Stimulated activated CD8-positive, alpha-beta memory T cell treated with anti-CD3 and anti-CD28 coated beads, Interleukin-12 subunit alpha, Interleukin-12 subunit beta, amount 100 ng/mL, for 4 hours (primary cell): ENCODE measurements around the gene SPATA18.
"Not testable (repeated sequence)": the region's sequence is repeated elsewhere in the genome, so short reads cannot be mapped to it uniquely, and the experiment has no call there.

Experiments
- DNase-seq: peaks from one replicate; pipeline ENCODE4 v3.0.0-alpha.2; 2020; ENCODE audit warnings: low read depth

Gene SPATA18

DNA sequence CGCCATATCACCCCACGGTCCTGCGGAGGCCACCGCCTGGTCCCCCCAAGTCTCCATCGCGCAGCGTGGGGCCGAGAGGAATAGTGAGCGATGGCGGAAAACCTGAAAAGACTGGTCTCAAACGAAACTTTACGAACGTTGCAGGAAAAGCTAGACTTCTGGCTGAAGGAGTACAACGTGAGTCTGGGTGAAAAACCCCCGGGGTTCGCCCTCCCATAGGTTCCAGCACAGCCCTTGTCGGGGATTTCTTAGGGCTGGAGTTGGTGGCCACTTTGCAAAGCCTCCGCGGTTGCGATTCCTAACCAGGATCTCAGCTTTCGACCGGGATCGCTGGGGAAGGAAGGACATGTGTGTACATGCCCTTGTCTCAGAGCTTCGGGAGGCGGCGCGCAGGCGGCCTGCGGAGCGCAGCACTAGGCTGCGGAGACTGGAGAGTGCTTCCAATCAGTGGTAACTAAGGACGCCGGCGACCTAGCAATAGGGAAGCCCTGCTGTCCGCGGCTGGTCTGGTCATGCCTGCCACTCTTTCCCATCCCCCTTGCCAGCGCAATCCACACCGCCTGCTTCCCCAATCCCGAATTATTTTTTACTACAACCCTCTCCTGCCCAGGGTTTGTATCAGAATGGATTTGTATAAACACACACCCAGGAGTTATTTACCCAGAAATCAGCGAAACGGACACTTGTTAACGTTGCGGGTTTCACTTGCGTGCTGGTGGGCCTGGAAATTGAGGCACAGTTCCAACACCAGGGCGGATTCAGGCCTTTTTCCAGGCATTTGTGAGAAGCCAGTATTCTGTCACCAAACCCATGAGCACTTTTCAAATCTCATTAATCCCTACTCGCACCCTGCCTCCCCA is 741 bp downstream of the SPATA18 start:
- no peak for DNase-seq

DNA sequence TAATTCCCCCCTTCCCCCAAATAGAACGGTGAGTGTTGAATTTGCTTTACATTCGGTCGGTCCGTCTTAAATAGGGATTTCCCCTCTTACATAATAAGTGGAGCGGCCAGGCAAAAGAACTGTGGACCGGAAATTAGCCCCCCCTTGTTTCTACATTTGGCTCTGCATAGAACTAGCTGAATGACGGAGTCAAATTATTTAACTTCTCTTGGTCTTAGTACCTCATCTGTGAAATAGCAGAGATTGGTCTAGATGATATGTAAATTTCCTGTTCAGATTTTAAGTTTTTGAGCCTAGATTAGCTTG is 1.3 kb downstream of the SPATA18 start:
- no peak for DNase-seq

- DNase-seq: no peak
Observed at GRCh38 chr4:52054254-52054653, 3.1 kb downstream of the SPATA18 start.

GRCh38 chr4:52057196-52057595 is 6.1 kb downstream of the SPATA18 start:
- no peak for DNase-seq

- DNase-seq: no peak
Observed at GRCh38 chr4:52058275-52058674, 7.2 kb downstream of the SPATA18 start.

- no peak for DNase-seq
Observed at GRCh38 chr4:52059372-52059771, 8.3 kb downstream of the SPATA18 start.

DNA sequence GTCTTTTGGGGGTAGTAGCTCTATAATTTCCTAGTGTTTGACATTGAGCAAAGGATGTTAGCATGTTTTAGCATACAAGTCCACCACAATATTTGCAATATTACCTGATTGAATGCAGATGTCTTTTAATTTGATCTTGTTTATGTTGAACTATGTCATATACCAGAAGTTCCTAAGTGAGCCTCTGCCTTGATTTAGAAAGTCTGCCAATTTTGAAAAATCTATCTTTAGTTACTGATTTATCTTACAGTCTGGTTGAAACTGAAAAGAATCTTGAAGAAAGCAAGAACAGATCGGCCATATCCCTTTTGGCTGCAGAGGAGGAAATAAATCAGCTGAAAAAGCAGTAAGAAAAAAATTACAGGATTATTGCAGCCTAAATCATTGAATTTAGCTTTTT is 18.5 kb downstream of the SPATA18 start:
- no peak for DNase-seq

DNA sequence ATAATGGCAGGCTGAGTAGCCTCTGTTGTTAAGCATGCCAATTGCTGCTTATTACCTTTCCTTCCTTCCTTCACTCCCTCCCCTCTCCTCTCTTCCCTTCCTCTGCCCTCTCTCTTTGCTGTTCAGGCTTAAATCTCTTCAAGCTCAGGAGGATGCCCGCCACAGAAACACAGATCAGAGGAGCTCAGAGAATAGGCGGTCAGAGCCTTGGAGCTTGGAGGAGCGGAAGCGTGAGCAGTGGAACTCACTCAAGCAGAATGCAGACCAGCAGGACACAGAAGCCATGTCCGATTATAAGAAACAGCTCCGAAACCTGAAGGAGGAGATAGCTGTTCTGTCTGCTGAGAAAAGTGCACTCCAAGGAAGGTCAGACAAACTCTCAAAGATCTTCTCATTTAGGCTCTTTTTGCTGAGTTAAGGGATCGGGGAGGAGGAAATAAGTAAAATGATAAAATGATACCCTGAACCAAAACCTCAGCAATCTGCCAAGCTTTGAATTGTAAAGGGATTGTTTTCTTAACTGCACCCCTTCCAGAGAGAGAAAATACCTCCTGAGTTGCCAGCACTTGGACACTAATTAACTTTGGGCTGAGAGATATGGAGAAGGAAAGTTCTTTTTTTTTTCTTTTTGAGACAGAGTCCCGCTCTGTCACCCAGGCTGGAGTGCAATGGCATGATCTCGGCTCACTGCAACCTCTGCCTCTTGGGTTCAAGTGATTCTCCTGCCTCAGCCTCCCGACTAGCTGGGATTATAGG is 20.9 kb downstream of the SPATA18 start:
- DNase-seq: no peak

- no peak for DNase-seq
Observed at GRCh38 chr4:52076731-52077130, 25.6 kb downstream of the SPATA18 start.

DNA sequence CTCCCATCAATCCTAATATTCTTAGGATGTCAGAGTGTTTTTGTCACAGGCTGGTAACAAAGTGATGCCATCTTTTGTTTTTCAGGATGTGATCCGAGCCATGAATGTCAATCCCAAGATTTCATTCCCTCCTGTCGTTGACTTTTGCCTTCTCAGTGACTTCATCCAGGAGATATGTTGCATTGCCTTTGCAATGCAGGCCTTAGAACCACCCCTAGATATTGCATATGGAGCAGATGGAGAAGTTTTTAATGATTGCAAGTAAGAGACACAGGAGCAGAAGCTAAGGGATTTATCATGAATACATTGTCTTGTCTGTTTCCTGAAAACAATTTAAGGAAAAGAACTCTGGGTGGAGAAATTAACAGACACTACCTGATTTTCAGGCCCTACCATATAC is 28.6 kb downstream of the SPATA18 start:
- DNase-seq: no peak

GRCh38 chr4:52081216-52081615 is 30.1 kb downstream of the SPATA18 start:
- DNase-seq: no peak

- DNase-seq: not testable (repeated sequence)
Observed at GRCh38 chr4:52086425-52086824, 35.3 kb downstream of the SPATA18 start.

DNA sequence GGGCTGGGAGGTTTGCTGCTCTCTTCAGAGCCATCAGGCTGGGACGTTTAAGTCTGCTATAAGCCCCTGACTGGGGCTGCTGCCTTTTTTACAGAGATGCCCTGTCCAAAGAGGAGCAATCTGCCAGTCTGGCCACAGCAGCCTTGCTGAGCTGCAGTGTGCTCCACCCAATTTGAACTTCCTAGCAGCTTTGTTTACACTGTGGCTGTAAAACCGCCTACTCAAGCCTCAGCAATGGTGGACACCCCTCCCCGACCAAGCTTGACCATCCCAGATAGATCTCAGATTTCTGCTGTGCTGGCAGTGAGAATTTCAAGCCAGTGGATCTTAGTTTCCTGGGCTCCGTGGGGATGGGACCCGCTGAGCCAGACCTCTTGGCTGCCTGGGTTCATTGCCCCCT is 40.7 kb downstream of the SPATA18 start:
- no peak for DNase-seq

- no peak for DNase-seq
Observed at GRCh38 chr4:52093466-52093865, 42.4 kb downstream of the SPATA18 start.

DNA sequence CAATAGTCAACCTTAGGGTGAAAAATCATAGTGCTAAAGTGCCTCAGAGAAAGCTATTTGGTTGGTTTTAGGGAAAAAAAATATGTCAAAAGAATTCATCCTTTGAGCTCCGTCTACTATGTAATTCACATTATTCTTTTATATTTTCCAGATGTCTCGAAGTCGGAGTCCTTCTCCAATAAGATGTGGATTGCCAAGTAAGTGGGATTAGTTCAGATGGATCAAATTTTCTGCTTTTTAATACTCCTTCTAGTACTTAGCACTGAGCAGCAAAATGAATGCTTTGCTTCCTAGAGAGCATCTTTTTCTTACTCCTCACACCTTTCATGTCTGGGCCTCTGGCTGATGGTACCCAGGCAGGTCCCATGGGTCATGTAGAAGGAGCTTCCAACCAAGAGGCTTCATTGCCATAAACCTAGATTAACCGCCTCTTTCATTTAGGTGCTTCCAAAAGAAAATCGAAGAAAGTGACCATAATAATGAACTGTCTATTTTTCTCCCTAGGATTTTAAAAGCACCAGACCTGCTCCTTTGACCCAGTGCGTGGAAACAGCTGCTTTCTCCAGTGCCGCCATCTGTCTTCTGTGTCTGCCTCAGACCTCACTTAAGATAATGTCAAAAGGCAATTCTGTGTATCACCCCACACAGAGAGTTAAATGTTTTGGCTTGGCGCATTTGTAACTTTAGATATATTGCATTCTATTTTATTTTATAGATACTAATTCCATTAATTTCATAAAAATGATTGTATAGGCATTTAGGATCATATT is 43.5 kb downstream of the SPATA18 start:
- no peak for DNase-seq

DNA sequence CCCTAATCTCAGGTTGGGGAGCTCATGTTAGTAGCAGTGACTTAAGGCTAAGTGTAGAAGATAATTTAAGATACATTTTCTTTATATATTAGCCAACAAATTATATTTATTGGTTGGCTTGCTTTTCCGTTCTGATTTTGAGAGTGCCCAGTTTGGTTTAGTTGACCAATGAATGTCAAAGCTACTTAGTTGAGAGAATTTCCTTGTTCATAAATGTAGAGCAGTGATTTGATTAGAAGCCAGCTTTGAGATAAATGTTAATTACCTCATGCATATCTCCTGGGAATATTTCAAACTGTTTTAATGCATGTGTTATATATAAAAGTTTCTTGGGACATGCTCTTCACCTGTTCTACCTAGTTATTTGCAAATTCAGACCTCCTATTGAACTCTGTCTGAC is 44.3 kb downstream of the SPATA18 start:
- no peak for DNase-seq

- no peak for DNase-seq
Observed at GRCh38 chr4:52096048-52096447, 44.9 kb downstream of the SPATA18 start.

- DNase-seq: no peak
Observed at GRCh38 chr4:52098618-52099017, 47.5 kb downstream of the SPATA18 start.

DNA sequence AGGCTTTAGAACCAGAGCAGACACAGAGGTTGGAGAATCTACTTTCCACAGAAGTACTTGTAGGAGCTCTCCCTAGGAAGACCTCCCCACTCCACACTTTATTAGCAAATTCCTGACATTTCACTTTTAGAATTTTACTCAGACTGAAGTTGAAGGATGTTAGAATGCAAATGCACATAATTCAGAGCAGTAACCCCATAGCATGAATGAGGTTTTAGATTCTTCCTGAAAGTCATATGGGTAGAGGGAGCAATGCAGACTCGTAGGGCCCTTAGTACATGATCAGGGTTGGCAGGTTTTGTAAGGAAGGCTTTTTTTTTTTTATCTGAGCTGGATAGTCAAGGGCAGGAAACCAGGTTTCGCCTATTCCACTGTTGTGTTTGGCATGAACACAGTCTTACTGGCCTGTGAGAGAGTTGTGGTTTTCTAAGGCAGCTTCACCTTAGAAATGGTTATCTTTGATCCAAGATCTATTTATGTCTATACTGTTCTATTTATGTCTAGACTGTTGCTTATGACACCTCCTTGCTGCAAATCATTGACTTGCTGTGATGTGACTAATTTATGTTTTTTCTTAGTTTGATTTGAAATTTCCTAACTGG is 48.9 kb downstream of the SPATA18 start:
- DNase-seq: no peak

DNA sequence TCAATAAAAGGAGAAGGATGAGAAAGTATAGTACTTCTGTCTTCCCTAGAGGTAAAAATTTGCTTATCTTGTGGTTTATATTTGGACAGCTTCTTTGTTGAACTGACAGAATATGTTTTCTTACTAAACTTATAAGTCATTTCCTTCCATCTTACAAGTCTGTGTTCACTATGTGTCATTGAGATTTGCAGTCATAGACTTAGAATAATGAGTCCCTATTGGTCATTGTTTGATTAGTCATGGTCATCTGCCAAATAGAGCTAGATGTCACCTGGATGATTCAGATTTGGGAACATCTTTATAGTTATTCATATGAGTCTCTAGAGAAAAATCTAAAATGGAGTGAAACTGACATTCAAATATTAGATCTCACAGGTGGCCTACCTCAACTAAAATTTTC is 51.5 kb downstream of the SPATA18 start:
- DNase-seq: no peak

DNA sequence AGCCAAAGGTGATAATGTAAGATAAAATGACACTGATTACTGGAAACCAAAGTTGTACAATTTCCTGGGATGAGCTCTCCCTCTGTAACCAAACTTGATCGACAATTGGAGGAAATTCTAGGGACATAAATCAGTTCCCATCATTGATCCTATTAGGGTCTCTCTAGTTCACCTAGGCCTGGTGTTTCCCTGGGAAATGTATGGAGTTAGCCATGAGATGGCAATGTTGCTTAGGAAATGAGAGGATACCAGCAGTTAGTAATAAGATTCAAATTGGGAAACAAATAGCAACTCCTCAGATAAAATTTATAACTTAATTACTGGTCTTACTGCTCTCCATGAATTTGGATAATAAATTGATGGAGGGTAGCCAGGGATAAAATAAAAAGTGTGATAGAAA is 52.2 kb downstream of the SPATA18 start:
- DNase-seq: no peak

DNA sequence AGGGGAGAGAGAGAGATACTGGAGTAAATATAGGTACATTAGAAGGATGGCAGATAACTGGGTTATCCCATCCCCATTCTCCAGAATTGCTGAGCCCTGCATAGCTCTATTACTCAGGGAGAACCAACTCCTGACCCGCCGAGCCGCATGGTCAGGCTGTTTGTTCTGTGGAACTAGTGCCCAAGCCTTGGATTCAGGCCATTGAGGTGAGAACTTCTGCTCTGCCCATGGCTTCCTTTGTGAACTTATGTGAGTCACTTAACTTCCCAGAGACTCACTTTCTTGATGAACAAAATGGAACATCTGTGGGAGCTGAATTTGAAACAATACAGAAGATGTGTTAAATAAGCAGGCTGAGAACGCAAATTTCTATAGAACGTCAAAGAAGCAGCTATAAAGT is 54.2 kb downstream of the SPATA18 start:
- DNase-seq: no peak

DNA sequence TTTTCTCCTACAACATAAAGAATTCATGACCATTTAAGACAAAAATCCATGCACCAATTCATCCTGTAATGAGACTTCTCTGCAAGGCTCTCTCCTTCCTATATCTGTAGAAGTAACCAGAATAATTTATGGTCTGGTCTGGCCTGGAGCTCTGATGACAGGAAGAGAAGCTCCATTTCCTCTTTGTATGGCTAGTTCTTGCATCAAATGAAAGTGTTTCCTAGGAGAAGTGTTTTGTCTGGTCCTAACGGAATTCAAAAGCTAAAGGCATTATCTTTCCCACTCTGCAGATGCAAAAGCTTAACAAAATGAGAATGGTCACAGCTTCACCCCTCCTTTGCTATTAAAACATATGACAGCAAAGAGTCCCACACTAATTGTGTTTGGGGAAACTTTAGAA is 55.1 kb downstream of the SPATA18 start:
- no peak for DNase-seq
